Inflammatory macrophage treated with lipopolysaccharide for 1 hour (primary cell): ENCODE measurements around the gene TBC1D4.
"Not testable (repeated sequence)": the region's sequence is repeated elsewhere in the genome, so short reads cannot be mapped to it uniquely, and the experiment has no call there.

Experiments
- DNase-seq, 2 donors: peaks; one replicate each; pipeline ENCODE4 v3.0.0-alpha.2; 2020 to 2022

Gene TBC1D4

DNA sequence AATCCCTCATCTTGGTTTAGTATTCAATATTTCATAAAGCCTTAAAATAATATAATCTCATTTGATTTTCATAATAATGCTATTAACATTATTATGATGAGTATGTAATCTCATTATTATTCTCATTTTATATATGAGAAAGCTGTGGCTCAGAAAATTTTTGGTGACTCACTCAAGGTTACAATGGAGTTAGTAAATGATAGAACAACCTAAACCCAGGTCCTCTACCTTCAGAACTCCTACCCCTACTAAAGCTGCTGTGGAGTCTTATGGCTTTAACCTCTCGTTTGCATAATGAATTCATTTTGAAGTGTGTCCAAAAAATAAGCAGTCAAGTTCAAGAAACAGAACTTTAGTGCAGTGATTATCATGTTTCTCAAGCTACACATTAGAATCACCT is 226.3 kb downstream of the TBC1D4 start:
- no peak for DNase-seq

DNA sequence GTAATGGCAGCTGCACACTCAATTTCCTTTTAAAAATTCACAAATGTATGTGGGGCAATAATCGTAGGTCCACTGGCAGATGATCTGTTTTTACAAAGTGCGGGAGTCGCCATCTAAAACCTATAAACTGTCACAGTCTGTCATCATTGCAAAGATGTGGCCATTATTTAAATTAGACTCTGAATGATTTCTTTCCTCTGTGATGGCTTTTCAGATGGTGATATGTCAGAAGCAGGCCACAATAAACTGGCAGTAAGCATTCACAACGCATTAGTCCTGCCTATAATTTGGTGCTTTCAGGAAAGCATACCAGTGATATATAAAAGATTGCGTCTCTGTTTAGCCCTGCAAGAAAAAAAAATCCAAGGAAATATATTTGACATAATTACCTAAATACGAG is 226.8 kb downstream of the TBC1D4 start:
- no peak for DNase-seq

- no peak for DNase-seq
Measured at GRCh38 chr13:75251188-75251587, 230.8 kb downstream of the TBC1D4 start.

- DNase-seq: no peak
Measured at GRCh38 chr13:75250526-75251178, 231.3 kb downstream of the TBC1D4 start.

DNA sequence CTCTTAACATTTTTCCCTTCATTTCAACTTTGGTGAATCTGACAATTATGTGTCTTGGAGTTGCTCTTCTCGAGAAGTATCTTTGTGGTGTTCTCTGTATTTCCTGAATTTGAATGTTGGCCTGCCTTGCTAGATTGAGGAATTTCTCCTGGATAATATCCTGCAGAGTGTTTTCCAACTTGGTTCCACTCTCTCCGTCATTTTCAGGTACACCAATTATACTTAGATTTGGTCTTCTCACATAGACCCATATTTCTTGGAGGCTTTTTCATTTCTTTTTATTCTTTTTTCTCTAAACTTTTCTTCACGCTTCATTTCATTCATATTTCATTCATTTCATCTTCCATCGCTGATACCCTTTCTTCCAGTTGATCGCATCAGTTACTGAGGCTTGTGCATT is 236.4 kb downstream of the TBC1D4 start:
- DNase-seq: not testable (repeated sequence)

DNA sequence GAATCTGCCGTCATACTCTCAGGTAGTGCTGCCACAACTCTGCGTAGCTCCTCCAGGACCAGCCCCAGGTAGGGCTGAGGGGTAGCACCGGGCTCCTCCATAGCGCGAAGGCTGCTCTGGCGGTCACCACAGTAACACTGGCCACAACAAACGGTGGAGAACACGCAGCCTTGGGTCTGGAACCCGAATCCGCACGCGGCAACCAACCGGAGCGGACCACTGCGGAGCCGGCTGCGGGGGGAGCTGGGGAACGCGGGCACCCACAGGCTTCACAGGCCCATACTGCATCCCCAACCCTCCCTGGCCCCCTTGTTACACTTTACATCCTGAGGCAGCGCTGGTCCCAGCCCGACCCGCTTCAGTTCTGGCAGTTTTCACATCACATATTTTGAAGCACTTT is 241.7 kb downstream of the TBC1D4 start:
- DNase-seq: not testable (repeated sequence)

DNA sequence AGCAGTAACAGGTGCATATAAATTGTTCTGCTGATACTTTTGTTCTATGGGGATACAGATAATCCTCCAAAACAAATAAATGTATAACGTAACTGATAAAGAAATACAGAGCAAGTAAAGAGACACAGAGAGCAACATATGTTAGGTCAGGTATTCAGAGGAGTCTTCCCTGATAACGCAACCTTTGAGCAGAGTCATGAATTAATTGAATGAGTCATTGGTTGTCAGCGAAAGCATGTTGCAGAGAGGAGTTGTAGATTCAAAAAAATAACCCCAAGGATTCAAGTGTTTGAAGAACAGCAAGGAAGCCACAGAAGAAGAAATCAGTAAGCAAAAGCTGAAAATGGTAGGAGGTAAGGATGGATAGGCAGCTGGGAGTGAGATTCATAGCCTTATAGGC is 245.2 kb downstream of the TBC1D4 start:
- DNase-seq: no peak
